ENCODE data around the gene ZDHHC6.

DNA sequence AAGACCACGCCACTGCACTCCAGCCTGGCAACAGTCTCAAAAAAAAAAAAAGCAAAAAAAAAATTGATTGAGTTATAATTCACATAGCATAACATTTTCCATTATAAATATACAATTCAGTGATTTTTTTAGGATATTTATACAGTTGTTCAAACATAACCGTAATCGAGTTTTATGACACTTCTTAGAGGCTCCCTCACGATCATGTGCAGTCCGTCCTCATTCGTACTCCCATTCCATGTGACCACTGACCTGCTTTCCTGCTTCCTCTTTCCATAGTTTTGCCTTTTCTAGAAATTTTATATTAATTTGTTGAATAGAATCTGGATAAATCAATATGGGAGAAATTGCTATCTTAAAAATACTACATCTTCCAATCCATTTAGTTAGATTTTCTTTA, 46.0 kb upstream of the ZDHHC6 start:
- TF ChIP-seq, protein P1, sequence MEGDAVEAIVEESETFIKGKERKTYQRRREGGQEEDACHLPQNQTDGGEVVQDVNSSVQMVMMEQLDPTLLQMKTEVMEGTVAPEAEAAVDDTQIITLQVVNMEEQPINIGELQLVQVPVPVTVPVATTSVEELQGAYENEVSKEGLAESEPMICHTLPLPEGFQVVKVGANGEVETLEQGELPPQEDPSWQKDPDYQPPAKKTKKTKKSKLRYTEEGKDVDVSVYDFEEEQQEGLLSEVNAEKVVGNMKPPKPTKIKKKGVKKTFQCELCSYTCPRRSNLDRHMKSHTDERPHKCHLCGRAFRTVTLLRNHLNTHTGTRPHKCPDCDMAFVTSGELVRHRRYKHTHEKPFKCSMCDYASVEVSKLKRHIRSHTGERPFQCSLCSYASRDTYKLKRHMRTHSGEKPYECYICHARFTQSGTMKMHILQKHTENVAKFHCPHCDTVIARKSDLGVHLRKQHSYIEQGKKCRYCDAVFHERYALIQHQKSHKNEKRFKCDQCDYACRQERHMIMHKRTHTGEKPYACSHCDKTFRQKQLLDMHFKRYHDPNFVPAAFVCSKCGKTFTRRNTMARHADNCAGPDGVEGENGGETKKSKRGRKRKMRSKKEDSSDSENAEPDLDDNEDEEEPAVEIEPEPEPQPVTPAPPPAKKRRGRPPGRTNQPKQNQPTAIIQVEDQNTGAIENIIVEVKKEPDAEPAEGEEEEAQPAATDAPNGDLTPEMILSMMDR (IDR thresholded peaks at IDR 0.05), result no peak
- no peak for TF ChIP-seq POLR2A (IDR thresholded peaks at IDR 0.05)

Data from prostate gland (tissue), 2 donors.